Measurements from ENCODE around the gene PBX1.

PBX1 gene

DNA sequence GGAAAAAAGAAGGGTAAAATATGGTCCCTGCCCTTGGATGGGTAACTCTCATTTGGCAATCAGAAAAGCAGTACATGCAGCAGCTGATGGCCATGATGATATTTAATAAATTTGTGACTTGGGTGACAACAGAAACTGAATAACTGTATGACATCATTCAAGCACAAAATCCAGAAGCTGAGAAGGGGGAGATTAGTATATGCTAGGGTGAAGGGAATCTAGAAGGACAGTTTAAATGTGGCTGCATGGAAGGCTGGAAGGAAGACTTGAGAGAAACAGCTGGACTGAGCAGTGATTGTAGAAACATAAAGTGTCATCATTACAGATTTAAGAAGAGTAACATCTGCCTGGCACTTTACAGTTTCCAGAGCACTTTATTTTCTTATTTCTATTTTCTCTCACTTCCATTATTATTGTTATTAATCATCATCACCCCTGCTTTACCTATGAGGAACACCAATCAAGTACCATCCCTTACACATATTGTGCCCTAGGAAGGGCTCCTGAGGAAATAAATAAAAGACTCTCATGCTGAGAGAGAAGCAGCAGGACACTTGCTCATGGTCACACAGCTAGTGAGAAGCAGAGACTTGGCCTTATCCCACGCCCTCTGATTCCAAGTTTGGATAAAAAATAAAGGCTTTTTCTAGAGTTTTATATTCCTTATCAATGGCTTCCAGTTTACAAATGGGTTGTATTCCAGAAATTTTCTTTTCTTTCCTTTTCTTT lies 207.2 kb downstream of the PBX1 start:
- no peak for DNase-seq

DNA sequence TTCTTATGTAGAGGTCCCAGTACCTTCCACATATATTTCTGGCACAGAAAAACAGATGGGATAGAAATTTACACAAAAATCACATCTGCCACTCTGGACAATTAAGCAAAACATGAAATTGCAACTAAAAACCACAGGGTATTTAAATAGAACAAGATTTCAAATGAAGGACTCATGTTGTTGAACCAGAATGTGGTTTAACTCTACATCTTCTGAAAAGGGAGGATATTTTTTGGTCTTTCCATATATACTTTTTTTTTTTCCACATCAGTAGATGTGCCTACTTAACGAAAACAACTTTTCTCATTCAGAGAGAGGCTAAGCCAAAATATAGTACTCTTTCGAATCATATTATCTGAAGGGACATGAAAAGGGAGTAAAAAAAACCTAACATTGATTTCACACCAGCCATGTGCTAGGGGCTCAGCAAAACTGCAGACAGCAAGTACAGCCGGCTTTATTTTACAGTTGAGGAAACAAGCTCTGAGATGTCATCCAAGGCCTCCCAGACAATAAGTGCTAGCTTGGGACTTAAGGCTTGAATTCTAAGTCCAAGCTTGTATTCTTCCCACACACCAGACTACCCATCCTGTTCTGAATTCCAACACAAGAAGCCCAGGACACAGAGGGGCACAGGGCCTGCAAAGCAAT lies 208.9 kb downstream of the PBX1 start:
- DNase-seq = no peak

DNA sequence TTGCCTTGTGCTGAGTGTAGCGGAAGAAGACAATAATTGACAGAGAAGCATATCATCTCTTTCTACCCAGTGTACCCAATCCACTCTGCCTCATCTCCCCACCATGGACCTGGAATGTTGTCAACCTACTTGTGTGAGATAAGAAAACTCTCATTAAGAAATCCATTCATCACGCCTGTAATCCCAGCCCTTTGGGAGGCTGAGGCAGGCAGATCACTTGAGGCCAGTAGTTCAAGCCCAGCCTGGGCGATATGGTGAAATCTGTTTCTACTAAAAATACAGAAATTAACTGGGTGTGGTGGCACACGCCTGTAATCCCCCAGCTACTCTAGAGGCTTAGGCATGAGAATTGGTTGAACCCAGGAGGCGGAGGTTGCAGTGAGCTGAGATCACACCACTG lies 209.6 kb downstream of the PBX1 start:
- no peak for DNase-seq

DNA sequence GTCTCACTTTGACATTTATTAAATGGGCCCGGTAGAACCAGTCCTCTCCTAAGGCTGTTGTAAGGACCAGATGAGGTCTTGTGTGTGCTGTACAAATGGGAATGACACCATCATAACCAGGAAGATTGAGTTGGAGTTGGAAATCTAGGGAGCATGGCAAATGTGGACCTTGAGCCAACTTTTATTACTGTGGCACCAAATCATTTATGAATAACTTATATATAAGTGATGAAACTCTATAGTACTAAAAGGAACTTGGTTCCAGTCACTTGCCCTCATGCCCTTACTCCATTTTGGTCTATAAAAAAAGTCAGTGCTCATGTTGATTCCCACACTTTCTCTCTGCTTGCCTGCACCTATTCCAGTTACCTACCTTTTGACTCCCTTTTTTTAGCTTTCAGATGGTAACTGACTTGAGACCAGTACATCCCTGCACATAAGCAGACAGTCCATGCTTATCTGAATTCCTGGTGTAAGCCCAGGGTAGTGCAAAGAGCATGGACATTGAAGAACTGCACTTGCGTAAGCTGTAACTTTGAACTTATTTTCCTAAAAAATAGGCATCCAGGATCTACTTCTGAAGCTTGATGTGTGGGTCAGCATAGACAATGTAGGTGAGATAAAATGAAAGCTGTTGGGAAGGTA lies 210.6 kb downstream of the PBX1 start:
- no peak for DNase-seq

DNA sequence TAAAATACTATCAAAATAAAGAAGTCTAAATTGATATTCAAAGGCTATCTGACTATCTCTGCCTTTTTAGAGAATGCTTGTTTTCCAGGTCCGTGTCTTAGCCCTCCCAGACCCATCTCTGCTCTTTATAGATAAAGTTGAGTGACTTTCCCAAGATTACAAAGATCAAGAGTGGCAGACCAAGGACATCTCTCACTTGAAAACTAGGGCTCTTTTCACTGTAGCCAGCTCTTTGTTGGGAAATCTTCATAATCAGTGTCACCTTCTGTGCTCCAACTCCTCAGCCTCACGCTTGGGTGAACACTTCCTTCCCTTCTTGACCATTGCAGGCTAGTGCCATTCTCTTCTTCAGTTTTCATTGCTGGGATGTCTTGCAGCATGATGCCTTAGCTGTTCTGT lies 211.1 kb downstream of the PBX1 start:
- DNase-seq = no peak

DNA sequence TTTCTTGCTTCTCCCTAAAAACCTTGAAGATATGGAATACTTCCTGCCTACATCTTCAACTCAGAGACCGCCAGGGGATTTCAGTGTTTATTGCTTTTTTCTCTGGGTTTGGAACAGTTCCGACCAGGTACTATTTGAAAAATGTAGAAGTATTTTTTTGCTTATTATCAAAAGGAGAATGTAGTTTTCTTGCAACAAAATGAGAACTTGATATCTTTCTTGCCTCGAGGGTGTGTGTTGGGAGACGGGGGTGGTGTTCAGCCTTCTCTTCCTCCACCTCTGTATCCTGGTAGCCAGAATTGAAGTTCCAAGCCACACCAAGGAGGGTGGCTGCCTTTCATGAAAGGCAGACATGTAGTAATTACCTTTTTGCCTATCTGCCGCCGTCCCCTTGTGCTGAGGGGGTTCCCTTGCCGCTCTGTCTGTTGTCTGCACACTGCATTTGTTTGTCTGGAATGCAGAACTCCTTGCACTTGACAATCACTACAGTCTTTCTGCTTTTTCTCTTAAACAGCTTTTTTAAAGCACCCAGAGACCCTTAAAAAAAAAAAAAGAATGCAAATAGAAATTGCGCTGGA lies 212.1 kb downstream of the PBX1 start:
- no peak for DNase-seq

DNA sequence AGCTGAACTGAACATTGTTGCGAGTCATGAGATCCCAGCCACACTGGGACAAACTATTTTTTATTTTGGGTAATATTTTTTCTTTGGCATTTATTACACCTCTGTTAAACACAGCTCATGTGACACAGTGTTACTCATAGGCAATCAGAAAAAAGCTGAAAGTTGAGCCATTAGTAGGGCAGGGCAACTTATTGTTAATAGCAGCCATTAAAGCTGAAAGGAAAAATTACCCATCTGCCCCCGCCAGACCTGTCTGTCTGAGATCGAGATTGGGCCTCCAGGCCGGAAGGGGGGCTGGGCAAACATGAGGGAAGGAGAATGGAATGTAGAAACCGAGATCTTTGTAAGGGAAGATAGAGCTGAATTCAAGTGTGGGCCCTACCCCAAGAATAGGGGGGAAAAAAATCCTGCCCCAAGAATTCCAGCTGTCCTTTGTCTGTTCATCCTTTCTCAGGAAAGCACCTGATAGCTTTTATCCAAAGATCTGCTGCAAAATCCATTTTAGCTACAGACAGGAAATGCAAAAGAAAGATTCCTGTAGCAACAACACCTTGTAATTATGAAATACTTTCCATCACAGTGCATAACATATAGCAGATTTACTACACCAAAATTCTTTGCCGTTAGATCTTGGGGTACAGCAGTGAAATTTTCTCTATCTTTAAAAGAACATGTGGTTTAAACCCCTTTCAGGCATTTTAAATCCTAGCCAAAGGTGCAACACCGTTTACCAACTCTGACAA lies 212.8 kb downstream of the PBX1 start:
- no peak for DNase-seq

DNA sequence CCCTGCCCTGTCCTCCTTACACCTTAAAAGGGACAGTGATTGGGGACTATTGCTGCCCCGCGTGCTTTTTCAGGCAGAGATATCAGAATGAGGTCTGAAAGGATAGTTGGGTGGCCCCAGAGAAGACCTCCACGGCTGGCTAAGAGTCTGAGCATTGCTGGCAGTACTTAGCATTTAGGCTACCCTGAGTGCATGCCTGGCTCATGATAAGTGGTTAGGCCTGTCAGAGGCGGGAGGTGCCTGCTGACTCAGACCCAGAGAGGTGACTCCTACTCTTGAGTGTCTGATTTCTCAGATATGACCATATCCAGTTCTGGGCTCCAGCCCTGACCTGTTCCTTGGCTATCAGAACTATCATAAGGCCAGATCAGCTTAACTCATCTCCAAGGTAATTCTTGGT lies 213.7 kb downstream of the PBX1 start:
- no peak for DNase-seq

DNA sequence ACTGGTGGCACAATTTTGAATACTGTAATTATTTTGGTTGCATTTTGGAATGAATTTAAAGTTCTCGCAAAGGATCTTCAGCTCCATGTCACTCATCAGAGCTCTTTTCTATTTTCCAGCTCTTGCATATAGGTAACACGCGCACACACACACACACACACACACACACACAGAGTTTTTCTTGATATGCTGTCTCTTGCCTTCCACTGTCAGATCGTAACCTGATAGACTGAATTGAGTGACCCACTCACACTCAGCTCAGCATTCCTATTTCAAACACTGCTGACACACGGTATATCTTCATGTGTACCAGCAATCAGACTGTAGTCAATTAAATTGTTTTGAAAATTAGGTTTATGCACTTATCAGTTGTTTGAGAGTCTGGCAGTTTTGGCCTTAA lies 214.1 kb downstream of the PBX1 start:
- DNase-seq = no peak

DNA sequence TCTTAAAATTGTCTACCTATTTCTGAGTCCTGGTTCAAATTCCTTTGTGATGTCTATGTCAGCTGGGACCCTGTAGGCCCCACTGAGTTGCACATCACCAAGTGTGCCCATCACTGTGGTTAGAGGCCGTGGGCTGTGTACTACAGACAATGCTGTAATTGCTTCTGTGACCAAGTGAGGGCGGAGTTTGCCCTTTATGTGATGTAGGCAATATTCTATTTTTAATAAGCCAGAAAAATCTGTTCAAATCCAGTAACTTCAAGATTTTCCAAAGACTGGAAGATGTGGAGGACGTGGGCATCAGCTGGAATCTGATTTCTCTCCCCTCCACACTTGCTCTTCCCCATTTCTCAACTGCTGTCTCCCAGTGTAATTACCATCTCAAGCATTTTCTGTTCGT lies 215.4 kb downstream of the PBX1 start:
- no peak for DNase-seq

DNA sequence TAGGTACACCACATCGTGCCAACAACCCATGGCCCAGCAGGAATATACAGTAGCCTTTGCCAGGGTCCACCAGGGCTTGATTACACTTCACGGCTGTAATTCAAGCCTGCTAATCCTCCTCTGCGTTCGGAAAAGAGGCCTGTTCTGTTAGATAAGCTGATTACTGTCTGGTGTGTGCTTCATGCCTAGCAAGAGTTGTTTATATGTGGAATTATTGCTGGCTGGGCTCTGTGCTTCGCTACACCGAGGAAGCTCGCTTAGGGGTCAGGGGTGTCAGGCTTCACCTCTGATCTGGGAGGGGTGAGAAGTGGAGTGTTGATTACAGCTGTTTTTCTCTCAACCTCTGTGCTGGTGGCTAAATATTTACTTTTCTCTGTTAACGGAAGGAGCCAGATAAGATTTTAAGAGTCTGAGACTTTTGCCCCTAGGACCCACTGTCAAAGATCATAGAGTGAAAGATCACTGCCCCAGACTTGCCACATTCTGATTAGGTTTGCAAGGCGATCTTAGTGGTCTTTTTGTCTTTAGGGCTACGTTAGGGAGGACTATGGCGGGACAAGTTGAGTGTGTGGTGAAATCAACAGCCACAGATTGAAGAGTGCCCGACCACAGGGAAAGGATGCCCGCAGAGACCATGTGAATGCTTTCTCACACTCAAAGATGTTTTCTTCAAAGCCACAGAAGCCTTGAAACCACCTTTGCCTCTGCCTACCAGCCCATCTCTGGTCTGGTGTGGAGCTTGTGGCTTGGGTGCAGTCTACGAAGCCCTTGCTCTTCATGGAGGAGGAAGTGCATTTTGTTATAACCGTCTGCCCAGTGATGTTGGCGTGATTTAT lies 216.1 kb downstream of the PBX1 start:
- DNase-seq = no peak

DNA sequence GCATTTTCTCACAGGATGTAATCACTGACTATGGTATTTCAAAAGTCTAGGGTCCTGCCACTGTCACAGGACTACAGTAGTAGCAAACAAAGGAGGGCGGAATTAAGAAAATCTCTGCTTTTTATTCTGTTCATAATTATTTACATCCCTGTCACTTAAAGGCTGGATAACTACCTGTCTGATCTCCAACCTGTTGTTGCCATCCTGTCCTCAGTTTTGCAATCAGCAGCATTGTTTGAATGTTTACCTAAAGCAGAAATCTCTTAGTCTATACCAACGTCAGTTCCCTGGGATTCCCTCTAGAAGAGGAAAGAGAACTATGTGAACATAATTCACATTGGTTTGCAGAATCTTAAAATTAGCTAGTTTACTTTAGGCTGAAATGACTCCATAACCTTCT lies 218.5 kb downstream of the PBX1 start:
- DNase-seq = no peak

DNA sequence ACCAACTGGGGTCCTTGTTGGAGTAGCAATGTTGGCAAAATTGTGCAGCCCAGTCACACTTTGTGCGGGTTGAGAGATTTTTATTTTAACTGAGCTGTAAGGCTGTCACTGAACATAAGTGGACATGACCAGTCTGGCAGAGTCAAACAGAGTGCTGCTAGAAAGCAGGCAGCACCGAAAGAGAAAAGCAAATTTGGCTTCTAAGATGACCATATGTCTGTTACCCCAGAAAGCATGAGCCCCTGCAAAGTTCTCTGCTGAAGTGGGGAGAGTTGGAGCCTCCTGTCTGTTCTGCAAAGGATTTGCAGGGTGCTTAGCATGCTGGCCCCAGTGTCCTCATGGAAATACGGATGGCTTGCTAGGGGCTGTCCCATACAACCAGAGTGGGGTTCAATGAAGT lies 220.4 kb downstream of the PBX1 start:
- DNase-seq = no peak

DNA sequence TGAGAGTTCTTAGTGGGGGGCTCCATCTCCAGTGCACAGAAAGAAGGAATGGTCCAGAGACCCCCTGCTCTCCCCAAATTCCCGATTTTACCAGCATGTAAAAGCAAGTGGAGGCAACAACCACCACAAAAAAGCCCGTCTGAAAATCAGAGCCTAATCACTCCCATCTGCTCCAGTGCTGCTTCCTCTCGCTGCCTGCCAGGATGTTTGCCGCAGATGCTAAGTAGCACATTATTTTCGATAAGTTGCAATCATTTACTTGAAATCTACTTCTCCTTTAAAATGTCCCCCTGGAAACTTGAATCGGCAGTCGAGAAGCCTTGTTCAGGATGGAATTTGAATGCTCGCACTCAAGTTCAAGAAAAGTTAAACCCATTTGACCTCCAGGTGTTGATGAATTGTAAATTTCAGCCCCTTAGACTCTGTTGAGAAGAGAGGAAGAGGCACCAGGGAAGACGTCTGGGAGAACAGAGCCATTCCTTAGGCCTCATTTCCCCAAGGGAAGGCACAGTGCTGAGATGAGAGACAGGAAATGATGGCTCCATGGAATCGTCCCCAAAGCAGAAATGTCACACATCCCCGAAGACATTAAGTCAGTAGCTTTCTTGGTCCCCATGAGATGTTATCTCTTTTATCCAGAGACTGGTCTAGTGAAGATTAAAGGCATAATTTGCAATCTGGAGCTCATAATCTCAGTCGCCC lies 221.3 kb downstream of the PBX1 start:
- no peak for DNase-seq

DNA sequence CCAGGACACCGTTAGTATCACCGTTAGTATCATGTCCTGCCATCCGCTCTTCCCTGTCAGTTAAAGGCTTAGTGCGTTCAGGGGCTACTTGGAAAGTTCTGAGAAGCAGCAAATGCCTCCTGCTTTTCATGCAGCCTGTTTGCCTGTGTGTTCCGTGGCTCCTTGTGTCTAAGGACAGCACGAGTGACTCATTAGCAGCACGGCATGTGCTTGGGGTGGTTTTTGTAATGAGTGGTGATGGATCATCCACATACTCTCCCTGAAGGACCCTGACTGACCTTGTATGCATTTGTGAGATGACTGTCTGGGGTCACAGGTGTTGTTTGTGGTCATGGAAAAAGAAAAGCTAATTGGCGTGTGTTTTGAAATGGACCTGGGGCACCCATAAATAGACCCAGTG lies 221.9 kb downstream of the PBX1 start:
- DNase-seq = no peak

DNA sequence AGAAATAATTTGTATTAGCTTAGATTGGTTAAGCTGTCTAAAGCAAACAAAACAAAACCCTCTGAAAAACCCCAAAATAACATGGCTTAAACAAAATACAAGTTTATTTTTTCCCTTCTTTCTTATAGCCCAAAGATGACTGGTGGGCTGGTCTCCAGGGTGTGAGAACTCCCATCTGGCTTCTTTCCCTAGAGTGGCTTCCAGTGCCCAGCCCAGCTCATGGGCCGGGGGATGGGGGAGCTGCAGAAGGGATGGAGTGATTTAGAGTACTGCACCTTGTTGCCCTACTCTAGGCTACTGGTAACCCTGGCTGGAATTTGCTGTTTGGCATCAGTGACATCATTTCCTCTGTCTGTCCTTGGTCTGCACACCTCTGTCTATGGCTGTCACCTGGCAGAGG lies 223.0 kb downstream of the PBX1 start:
- no peak for DNase-seq

DNA sequence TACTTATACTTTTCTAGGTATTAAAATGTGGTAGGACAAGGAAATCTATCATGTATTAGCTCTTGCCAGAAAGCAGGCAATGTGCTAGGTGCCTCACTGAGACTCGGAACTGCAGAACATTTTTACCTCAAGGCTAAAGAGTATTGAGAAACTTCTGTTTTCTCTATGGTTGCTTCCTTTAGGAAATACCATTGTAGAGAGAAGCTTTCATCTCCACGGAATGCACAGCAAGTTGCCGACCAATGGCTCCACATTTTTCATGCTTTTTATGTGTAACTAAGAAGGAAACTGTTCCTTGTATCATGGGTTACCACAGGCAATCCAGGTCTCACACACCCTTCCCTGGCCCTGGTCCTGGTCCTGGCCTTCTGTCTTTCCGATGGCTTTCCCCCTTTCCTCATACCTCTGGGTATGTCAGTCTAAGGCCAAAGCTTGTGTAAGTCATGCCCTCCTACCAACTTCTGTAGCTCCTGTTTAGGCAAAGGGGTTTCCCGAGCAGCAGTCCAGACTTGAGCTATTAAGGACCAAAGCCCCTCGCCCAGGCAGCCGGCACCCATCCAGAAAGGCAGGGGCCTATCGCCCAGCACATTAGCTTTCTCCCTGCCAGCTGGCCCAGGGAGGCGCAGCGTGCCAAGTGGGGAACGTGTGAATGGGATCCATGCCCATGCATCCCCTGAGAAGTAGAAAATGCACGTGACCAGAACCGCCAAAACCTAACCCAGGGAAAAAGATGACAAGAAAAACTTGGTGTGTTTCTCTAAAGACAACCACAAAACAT lies 225.0 kb downstream of the PBX1 start:
- DNase-seq = no peak

DNA sequence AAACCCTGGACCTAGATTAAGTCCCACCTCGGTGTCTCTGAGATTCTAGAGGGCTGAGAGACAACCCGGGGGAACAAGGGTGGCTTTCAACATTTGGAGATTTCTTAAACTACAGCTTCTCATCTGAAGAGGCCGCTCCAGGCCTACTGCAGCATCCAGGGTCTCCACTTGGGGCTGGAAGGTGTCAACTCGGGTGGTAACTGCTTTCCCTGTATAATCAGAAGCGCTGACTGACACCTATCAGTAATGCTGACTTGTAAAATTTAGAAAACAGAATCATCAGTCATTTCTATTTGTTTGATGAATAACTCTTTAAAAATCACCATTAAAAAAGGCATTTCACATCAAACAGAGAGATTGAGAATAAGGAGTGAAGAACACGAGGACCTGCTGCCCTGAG lies 226.0 kb downstream of the PBX1 start:
- no peak for DNase-seq

DNA sequence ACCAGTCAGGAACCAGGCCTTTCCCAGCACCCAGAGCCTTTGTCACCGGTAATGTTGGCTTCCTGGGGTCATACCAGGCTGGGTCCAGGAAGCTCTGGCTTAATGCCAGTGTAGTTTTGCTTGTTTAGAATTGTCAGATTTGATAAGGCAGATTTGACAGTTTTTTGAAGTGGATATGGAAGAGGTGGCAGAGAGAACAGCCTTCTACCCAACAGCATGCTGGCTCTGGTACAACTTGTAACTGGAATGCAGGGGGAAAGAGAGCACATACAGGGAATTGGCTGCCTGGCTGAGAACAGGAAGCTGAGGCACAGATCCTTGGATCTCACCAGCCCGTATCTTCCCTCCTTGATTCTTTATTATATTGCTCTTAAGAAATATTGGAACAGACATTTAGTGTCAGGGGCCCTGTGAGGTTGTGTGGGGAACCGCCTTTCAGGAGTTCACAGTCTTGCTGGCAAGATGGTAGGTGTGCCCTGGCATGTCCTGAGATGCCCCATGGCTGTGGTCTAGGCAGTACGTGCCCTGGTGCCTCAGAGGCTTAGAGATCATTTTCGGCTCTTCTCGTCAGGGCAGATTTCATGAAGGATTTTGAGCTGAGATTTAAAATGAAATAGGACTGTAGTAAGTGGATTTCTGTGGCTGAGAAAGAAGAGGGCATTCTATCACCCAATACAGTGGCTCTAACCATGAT lies 227.0 kb downstream of the PBX1 start:
- no peak for DNase-seq

All from activated CD8-positive, alpha-beta memory T cell treated with anti-CD3 and anti-CD28 coated beads, Interleukin-2, amount 50 U/mL, for 4 hours (primary cell).